Neural crest cell (in vitro differentiated cells): ENCODE data around the gene SSPN. TPM values are rescaled to one million over a fixed set of nuclear protein-coding genes. Genes with fewer than 3 reads are reported as not detected.

Experiments used
- DNase-seq: peaks from one replicate; pipeline ENCODE4 v3.0.0; 2021; ENCODE audit warnings: low read depth, mixed read lengths, low spot score
- H3K27ac Mint-ChIP-seq: one replicate; pipeline ENCODE4 v1.8.0; 2021; ENCODE audit warnings: mild to moderate bottlenecking, mixed read lengths; ENCODE audit not compliant: unreplicated experiment
- H3K27me3 Mint-ChIP-seq: 2 replicates; pipeline ENCODE4 v1.8.0; 2021; ENCODE audit warnings: low read depth, mild to moderate bottlenecking, mixed read lengths
- H3K36me3 Mint-ChIP-seq: 2 replicates; pipeline ENCODE4 v1.8.0; 2021; ENCODE audit warnings: low read depth, mild to moderate bottlenecking, mixed read lengths
- H3K4me1 Mint-ChIP-seq: 2 replicates; pipeline ENCODE4 v1.8.0; 2021; ENCODE audit warnings: mixed read lengths
- H3K4me3 Mint-ChIP-seq: one replicate; pipeline ENCODE4 v1.8.0; 2021; ENCODE audit warnings: mild to moderate bottlenecking, mixed read lengths
- H3K9me3 Mint-ChIP-seq: 2 replicates; pipeline ENCODE4 v1.8.0; 2021; ENCODE audit warnings: mixed read lengths
- CTCF ChIP-seq: fragments of 200-600 bp; sonication (generic); conservative IDR thresholded peaks from 2 replicates; pipeline ENCODE4 v1.5.0; 2021; ENCODE audit warnings: antibody characterized with exemption, mild to moderate bottlenecking
- total RNA-seq: library from RNA; stranded (reverse); gene quantifications from 2 replicates; pipeline ENCODE4 v1.2.1, GENCODE V29; 2021

Gene SSPN
- total RNA-seq, 1 donor from 2014 or later, result 4.7 TPM

GRCh38 chr12:26297396-26298070 lies 102.2 kb downstream of the SSPN start:
- Mint-ChIP-seq H3K9me3 (no peaks in the 10 kb centered on the region), H3K4me1 (peaks cover 4% of the 10 kb centered on the region), H3K27me3 (no peaks in the 10 kb centered on the region), H3K4me3 (no peak overlapping the region), H3K36me3 (no peaks in the 10 kb centered on the region), H3K27ac (no peak overlapping the region)
- no peak for TF ChIP-seq CTCF
- no peak for DNase-seq

- TF ChIP-seq CTCF, result no peak
- H3K27me3 Mint-ChIP-seq, result no peaks in the 10 kb centered on the region
- H3K36me3 Mint-ChIP-seq, result no peaks in the 10 kb centered on the region
- no peak for DNase-seq
- H3K9me3 Mint-ChIP-seq, result no peaks in the 10 kb centered on the region
- H3K4me3 Mint-ChIP-seq, result no peak overlapping the region
- peaks cover 4% of the 10 kb centered on the region for H3K4me1 Mint-ChIP-seq
- no peak overlapping the region for H3K27ac Mint-ChIP-seq
Measured at GRCh38 chr12:26298785-26299621, 103.6 kb downstream of the SSPN start.

- no peak overlapping the region for H3K4me3 Mint-ChIP-seq
- H3K27me3 Mint-ChIP-seq, result no peaks in the 10 kb centered on the region
- H3K9me3 Mint-ChIP-seq, result no peaks in the 10 kb centered on the region
- no peaks in the 10 kb centered on the region for H3K36me3 Mint-ChIP-seq
- TF ChIP-seq CTCF, result no peak
- no peak overlapping the region for H3K27ac Mint-ChIP-seq
- no peak for DNase-seq
- H3K4me1 Mint-ChIP-seq, result peaks cover 4% of the 10 kb centered on the region
Measured at GRCh38 chr12:26299751-26300150, 104.4 kb downstream of the SSPN start.

Other genes with a start within 250 kb of the SSPN start
- gene RASSF8, start 236.9 kb upstream of the SSPN start, total RNA-seq, result 47.0 and 50.5 TPM in 2 replicates
- 0.65 TPM in 1 of 2 replicates, not detected in the other for gene BHLHE41, start 70.5 kb upstream of the SSPN start, total RNA-seq